Osteoblast (primary cell): Measurements from ENCODE around the gene ITPRIPL1. TPM values are rescaled to one million over a fixed set of nuclear protein-coding genes. Genes with fewer than 3 reads are reported as not detected.

Source experiments
- DNase-seq: peaks from one replicate; pipeline ENCODE4 v3.0.0; 2011; ENCODE audit warnings: low spot score, mixed read lengths; ENCODE audit not compliant: insufficient read length; ENCODE audit errors: missing footprints
- H2AFZ ChIP-seq: 2 replicates; pipeline ENCODE4 v1.6.0; 2011; ENCODE audit warnings: mild to moderate bottlenecking, low read length
- H3K27ac ChIP-seq: 2 replicates; pipeline ENCODE4 v1.5.1; 2011; ENCODE audit warnings: mild to moderate bottlenecking, low read depth, low read length, moderate library complexity
- H3K27me3 ChIP-seq: 2 replicates; pipeline ENCODE4 v1.6.0; 2012; ENCODE audit warnings: mild to moderate bottlenecking, control low read depth, inconsistent platforms, low read length, moderate library complexity; ENCODE audit not compliant: insufficient read depth
- H3K36me3 ChIP-seq: 2 replicates; pipeline ENCODE4 v1.5.1; 2011; ENCODE audit warnings: mild to moderate bottlenecking, low read length, control low read depth, moderate library complexity; ENCODE audit not compliant: insufficient read depth
- H3K4me1 ChIP-seq: 2 replicates; pipeline ENCODE4 v1.5.1; 2011; ENCODE audit warnings: mild to moderate bottlenecking, low read length, control low read depth, moderate library complexity; ENCODE audit not compliant: insufficient read depth
- H3K4me2 ChIP-seq: 2 replicates; pipeline ENCODE4 v1.6.0; 2011; ENCODE audit warnings: mild to moderate bottlenecking, low read length; ENCODE audit not compliant: insufficient read depth
- H3K4me3 ChIP-seq: fragments of 200-600 bp; sonication (generic); 3 replicates; pipeline ENCODE4 v1.5.1; 2012; ENCODE audit warnings: mild to moderate bottlenecking, low read length, inconsistent platforms; ENCODE audit not compliant: insufficient read depth
- H3K79me2 ChIP-seq: 2 replicates; pipeline ENCODE4 v1.6.0; 2012; ENCODE audit warnings: mild to moderate bottlenecking, low read length, control low read depth, inconsistent platforms; ENCODE audit not compliant: insufficient read depth
- H3K9me3 ChIP-seq: 2 replicates; pipeline ENCODE4 v1.5.1; 2011; ENCODE audit warnings: low read depth, low read length, control low read depth
- H4K20me1 ChIP-seq: 2 replicates; pipeline ENCODE4 v1.6.0; 2012; ENCODE audit warnings: mild to moderate bottlenecking, low read length, control low read depth; ENCODE audit not compliant: insufficient read depth
- total RNA-seq: library from RNA; depleted of rRNA; stranded (reverse); fragments of >200 nt; gene quantifications from 2 replicates; pipeline ENCODE4 v1.2.3, GENCODE V29; 2012
- TF ChIP-seq, protein P1 (sequence below): IDR thresholded peaks from 2 replicates; pipeline ENCODE4 v1.5.1; 2011; ENCODE audit warnings: mild to moderate bottlenecking, low read depth, low read length, moderate library complexity; ENCODE audit errors: extremely low read depth

The ITPRIPL1 gene
- total RNA-seq, 1 donor = 1.4 TPM

- Histone ChIP-seq H3K27me3 (no peaks in the 10 kb centered on the region), H3K4me2 (no peak overlapping the region), H3K79me2 (no peaks in the 10 kb centered on the region), H3K4me3 (no peak overlapping the region), H2AFZ (no peak overlapping the region), H3K9me3 (no peaks in the 10 kb centered on the region), H4K20me1 (no peaks in the 10 kb centered on the region), H3K4me1 (no peaks in the 10 kb centered on the region), H3K27ac (no peak overlapping the region), H3K36me3 (peaks cover 24% of the 10 kb centered on the region)
- DNase-seq = no peak
- TF ChIP-seq, protein P1, sequence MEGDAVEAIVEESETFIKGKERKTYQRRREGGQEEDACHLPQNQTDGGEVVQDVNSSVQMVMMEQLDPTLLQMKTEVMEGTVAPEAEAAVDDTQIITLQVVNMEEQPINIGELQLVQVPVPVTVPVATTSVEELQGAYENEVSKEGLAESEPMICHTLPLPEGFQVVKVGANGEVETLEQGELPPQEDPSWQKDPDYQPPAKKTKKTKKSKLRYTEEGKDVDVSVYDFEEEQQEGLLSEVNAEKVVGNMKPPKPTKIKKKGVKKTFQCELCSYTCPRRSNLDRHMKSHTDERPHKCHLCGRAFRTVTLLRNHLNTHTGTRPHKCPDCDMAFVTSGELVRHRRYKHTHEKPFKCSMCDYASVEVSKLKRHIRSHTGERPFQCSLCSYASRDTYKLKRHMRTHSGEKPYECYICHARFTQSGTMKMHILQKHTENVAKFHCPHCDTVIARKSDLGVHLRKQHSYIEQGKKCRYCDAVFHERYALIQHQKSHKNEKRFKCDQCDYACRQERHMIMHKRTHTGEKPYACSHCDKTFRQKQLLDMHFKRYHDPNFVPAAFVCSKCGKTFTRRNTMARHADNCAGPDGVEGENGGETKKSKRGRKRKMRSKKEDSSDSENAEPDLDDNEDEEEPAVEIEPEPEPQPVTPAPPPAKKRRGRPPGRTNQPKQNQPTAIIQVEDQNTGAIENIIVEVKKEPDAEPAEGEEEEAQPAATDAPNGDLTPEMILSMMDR = no peak
These were observed 34.2 kb downstream of the ITPRIPL1 start for GRCh38 chr2:96359310-96359709.

GRCh38 chr2:96359866-96360265 is 34.7 kb downstream of the ITPRIPL1 start:
- Histone ChIP-seq H4K20me1 (no peaks in the 10 kb centered on the region), H3K4me1 (no peaks in the 10 kb centered on the region), H2AFZ (no peak overlapping the region), H3K4me3 (no peak overlapping the region), H3K79me2 (no peaks in the 10 kb centered on the region), H3K9me3 (no peaks in the 10 kb centered on the region), H3K36me3 (peaks cover 28% of the 10 kb centered on the region), H3K27ac (no peak overlapping the region), H3K4me2 (no peak overlapping the region), H3K27me3 (no peaks in the 10 kb centered on the region)
- DNase-seq = no peak
- TF ChIP-seq, protein P1 = no peak

DNA sequence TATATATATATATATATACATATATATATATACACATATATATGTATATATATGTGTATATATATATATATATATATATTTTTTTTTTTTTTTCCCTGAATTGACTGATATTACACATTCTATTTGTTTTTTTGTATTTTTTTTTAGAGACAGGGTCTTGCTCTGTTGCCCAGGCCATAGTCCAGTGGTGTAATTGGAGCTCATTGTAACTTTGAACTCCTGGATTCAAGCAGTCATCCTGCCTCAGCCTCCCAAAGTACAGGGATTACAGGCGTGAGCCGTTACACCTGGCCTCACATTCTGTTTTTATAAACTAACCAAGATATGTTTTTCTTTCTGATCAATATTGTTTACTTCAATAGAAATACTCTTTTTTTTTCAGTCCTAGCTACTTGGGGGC is 36.6 kb downstream of the ITPRIPL1 start:
- H3K4me3 ChIP-seq = no peak overlapping the region
- no peaks in the 10 kb centered on the region for H4K20me1 ChIP-seq
- DNase-seq = no peak
- no peak overlapping the region for H3K27ac ChIP-seq
- H3K79me2 ChIP-seq = no peaks in the 10 kb centered on the region
- H3K27me3 ChIP-seq = no peaks in the 10 kb centered on the region
- no peaks in the 10 kb centered on the region for H3K9me3 ChIP-seq
- H3K4me1 ChIP-seq = no peaks in the 10 kb centered on the region
- H3K4me2 ChIP-seq = no peak overlapping the region
- peaks cover 38% of the 10 kb centered on the region for H3K36me3 ChIP-seq
- TF ChIP-seq, protein P1 = no peak
- H2AFZ ChIP-seq = no peak overlapping the region

DNA sequence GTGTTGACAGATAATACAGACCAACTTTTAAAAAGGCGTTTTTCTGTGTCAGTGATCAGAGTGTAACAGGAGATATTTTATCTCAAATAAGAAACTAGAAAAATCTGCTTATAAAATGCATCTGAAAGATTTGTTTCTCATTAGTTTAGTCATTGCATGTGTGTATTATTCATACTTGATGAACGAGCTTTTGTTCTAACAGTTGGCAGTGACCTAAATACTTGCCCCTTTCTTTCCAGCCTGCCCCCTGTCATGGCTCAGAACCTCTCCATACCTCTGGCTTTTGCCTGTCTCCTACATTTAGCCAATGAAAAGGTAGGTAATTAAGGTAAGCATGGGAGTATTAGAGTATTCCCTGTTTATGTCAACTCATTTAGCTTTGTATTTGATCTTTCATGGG is 44.1 kb downstream of the ITPRIPL1 start:
- Histone ChIP-seq H3K27ac (no peak overlapping the region), H3K4me3 (no peak overlapping the region), H3K79me2 (no peaks in the 10 kb centered on the region), H3K9me3 (no peaks in the 10 kb centered on the region), H4K20me1 (no peaks in the 10 kb centered on the region), H2AFZ (no peak overlapping the region), H3K4me1 (no peaks in the 10 kb centered on the region), H3K27me3 (no peaks in the 10 kb centered on the region), H3K4me2 (no peak overlapping the region), H3K36me3 (peaks cover 38% of the 10 kb centered on the region)
- TF ChIP-seq, protein P1 = no peak
- DNase-seq = no peak
